NCI-H82 treated with DMSO at 0.1 percent for 48 hours (cell line): ENCODE results near the gene CYP4F12.
"Not testable (repeated sequence)": the region's sequence is repeated elsewhere in the genome, so short reads cannot be mapped to it uniquely, and the experiment has no call there.

Source experiments
- DNase-seq: peaks from one replicate; lab custom pipeline; 2025; ENCODE audit not compliant: unreplicated experiment; lab: John Stamatoyannopoulos, UW

The CYP4F12 gene

DNA sequence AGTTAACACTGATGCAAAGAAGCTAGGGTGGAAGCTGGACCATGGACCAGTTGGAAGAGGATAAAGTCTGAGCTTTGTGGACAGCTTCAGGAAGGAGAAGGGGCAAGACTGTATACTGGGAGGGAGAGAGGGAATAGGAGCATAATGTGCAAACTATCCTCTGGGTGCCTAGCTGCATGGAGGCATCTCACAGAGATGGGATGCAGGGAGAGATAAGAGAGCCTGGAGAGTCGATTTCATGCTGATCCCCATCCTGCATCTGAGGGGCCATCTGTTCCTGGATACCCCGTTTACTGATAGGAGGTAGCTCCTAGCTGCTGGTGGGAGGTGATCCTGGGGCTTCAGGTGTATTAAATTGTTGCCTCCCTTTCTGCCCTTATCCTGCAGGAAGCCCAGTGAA lies 23.4 kb upstream of the CYP4F12 start:
- no peak for DNase-seq

DNA sequence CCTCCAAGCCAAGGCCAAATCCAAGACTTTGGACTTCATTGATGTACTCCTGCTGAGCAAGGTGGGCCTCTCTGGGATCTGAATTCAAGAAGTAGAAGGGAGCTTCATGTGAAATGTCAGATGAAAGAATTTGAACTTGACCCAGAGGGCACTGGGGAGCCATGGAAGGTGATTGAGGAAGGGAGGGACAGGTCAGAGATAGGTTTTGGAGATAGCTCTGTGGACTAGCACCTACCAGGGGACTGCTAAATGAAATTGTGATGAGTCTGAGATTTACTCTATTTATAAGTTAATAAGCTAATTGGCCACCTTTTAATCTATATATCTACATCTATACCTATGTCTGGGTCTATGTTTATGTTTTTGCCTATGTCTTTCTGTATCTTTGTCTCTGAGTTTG lies 22.8 kb upstream of the CYP4F12 start:
- DNase-seq = not testable (repeated sequence)

DNA sequence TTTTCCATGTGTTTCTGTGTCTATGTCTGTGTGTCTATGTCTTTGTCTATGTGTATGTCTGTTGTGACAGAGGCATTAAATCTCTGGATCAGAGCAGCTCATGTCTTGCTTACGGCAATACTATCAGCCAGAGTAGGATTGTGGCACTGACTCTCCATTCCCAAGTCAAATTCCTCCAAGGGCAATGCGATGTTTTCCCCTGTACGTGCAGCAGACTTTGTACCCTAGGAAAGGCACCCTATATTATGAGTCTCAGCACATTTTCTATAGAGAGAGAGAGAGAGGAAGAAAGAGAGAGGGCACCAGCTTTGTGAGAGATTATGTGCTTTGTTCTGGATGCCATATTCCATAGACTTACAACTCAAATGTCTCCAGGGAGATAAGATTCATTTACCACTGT lies 21.1 kb upstream of the CYP4F12 start:
- DNase-seq = no peak

DNA sequence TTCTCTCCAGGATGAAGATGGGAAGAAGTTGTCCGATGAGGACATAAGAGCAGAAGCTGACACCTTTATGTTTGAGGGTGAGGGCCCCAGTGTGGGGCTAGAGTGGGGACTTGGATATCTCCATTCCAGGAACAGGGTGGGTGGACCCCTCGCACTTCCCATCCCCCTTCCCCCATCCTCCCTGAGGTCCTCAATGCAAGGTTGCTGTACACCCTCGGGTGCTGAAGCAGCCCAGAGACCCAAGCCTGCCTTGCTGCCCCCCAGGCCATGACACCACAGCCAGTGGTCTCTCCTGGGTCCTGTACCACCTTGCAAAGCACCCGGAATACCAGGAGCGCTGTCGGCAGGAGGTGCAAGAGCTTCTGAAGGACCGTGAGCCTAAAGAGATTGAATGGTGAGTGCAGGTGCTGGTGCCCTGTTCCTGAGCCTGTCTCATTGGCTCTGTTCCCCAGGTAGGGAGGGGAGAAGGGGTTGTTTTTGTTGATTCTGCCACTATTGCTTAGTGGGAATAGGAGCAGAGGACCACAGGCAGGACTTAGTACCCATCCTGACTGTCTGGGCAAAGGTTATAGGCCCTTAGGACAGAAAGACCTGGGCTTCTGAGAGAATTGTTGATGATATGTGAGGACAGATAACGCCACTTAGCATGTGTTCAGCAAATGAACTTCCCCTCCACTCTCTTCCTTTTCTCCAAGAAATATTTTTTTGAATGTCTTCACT lies 20.2 kb upstream of the CYP4F12 start:
- DNase-seq = no peak

DNA sequence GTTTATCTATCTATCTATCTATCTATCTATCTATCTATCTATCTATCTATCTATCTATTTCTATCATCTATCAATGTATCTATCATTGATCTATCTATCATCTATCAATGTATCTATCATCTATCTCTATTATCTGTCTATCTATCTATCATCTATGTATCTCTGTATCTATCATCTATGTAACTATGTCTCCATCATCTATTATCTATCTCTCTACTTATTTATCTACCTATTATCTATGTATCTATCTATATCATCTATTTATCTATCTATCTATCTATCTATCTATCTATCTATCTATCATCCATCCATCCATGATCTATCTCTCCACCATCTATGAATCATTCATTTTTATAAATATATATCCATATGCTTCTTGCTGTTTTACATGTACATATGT lies 16.4 kb upstream of the CYP4F12 start:
- DNase-seq = no peak

DNA sequence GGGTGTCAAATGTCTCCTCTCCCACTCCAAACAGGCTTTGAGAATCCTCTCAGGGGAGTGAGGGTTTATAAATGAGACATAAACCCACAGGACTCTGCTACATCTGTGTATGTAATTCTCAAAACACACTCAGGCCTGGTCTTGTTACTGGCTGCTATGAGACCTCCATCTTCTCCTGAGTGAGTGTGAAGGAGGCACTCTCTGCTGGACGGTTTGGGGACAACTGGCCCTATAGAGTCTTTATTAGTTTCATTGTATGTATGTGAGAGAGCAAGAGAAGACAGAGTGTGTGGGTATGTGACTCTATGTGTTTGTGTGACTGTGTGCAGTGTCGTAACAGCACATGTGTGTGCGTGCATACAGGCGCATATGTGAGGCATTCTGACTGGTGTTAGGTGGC lies 9.6 kb upstream of the CYP4F12 start:
- DNase-seq = no peak

DNA sequence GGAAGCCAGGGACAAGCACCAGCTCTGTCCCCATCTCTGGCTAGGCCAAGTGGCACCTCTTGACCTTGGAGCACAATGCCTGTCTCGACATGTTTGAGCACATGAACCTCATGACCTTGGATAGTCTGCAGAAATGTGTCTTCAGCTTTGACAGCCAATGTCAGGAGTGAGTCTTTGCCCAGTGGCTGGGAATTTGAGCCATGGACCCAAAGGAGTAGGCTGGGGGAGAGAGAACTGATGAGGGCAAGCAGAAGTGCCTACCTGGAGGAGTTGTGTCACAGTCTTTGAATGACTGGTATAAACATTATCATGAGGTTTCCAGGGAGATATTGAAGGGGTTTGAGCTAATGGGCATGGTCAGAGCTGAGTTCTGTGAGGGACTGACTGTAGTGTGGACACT lies 6.7 kb upstream of the CYP4F12 start:
- DNase-seq = no peak

DNA sequence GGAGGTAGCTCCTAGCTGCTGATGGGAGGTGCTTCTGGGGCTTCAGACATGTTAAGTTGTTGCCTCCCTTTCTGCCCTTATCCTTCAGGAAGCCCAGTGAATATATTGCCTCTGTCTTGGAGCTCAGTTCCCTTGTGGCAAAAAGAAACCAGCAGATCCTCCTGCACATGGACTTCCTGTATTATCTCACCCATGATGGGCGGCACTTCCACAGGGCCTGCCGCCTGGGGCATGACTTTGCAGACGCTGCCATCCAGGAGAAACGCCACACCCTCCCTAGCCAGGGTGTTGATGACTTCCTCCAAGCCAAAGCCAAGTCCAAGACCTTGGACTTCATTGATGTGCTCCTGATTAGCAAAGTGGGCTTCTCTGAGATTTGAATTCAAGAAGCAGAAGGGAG lies 6.0 kb upstream of the CYP4F12 start:
- DNase-seq = no peak

DNA sequence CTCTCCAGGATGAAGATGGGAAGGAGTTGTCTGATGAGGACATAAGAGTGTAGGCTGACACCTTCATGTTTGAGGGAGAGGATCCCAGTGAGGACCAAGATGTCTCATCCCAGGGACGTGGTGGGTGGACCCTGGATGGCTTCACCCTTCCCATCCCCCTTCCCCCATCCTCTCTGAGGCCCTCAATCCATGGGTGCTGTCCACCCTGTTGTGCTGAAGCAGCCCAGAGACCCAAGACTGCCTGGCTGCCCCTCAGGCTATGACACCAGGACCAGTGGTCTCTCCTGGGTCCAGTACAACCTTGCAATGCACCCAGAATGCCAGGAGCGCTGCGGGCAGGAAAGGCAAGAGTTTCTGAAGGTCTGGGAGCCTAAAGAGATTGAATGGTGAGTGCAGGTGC lies 3.4 kb upstream of the CYP4F12 start:
- DNase-seq = no peak

DNA sequence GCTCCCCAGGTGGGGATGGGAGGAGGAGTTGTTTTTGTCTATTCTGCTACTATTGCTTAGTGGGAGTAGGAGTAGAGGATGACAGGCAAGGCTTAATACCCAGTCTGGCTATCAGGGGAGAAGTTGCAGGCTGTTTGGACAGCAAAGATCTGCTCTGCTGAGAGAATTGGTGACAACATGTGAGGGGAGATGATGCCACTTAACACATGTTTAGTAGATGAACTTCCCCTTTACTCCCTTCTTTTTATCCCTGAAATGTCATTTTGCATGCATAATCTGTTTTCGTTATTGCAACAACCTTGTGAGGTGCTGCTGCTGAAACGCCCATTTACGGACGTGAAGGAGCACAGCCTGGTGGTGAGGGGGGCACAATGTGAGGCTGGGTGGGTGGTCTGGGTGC lies 3.0 kb upstream of the CYP4F12 start:
- DNase-seq = no peak

DNA sequence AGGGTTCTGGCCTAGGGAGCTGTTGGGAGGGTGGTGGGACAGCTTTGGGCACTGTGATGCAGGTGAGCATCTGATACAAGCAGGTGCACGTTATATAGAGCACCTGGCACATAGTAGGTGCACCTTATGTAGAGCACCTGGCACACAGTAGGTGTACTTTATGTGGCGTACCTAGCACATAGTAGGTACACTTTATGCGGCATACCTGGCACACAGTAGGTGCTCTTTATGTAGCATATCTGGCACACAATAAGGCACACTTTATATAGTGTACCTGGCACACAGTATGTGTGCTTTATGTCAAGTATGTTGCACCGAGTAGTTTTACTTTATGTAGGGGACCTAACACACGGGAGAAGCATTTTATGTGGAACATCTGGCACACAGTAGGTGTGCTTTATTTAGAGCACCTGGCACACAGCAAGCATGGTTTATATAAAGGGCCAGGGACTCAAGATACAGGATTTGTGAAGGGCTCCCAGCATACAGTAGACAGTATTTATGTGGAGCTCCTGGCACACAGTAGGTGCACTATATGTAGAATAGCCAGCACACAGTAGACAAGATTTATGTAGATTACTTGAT lies 1.6 kb upstream of the CYP4F12 start:
- no peak for DNase-seq

DNA sequence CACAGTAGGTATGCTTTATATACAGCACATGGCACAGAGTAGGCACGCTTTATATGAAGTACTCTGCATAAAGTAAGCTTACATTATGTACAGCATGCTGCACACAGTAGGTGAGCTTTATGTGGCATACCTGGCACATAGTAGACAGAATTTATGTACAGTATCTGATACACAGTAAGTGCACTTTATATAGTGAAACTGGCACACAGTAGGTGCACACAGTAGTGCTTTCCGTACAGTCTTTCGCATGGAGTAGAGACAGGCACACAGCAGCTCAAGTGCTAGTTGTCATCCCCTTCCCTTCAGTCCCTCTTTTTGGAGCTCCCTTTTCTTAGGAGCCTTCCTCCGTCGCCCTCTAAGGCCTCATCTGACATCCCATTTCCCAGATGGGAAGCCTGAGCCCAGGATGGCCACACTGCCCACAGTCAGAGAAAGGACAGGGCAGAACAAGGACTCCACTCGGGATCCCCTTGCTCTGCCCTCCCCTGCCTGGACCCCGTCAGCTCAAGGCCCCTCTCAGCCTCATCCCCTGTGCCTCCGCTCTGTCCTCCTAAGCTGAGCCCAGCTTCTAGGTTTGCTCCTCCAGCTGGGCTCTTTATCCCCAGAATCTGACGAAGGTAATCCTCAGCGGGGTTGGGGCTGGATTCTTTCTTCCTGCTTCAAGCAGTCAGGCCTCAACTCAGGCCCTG lies 852 bp upstream of the CYP4F12 start:
- no peak for DNase-seq

DNA sequence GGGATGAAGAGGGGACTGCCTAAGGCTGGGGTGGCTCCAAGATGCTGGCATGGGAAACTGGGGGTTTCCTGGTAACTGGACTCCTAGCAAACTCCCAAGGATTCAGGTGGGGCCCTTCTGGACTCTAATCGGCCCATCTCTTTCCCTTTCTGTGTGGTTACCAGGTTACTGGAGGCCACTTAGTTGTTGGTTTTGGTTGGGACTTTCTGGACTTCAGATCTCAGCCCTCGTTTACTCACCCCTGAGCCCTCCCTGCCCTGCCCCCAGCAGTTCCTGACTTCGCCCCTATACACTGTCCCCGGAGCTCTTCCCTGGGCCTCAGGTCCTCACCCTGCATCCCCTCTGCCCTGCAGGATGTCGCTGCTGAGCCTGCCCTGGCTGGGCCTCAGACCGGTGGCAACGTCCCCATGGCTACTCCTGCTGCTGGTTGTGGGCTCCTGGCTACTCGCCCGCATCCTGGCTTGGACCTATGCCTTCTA lies 328 bp downstream of the CYP4F12 start:
- no peak for DNase-seq

DNA sequence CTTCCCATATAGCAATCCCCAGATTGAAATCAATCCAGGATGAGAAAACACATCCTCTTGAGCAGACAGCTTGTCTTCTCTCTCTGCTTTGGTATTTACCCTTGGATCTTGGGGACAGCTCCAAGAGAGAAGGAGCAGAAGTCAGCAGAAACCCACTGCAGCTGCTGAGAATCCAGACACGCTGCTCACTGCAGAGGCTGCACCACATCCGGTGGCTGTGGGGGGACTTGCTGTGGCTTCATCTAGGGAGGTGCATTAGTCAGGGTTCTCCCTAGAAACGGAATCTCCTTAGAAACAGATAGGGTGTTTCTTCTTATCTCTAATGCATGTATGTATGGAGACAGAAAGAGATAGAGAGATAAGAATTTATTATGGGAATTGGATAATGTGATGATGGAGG lies 2.7 kb downstream of the CYP4F12 start:
- no peak for DNase-seq

DNA sequence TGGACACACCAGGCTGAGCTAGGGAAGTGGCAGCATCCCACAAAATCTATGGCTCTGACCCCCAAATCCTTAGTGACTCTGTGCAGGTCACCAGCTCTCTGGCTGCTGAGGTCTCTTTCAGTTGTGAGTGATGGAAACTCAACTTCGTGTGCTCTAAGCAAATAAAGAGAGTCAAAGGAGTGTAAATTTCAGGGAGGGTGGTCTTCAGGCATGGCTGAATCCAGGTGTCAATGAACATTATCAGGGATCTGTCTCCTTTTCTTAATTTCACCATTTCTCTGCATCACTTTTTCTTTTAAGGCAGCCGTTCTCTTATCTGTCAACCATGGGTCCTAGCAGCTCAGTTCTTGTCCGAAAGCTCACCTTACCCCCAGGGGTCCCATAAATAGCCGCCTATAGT lies 6.2 kb downstream of the CYP4F12 start:
- no peak for DNase-seq

DNA sequence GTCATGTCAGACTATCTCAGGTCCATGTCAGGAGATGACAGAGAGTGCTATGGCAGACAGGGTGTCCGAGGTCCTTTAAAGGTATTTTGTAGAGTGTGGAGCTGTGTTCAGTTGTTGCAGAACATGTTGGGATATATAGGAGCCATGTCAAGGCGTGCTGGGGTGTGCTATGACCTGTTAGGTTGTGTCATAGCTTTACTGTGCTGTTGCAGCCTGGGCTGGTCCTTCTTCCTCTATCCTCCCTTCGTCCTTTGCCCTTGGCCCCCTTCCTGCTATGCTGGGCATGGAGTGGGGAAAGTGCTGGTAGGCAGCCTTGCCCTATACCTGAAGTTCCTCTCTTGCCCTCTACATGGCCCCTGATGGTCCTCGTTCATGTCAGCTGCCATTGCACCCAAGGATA lies 7.0 kb downstream of the CYP4F12 start:
- not testable (repeated sequence) for DNase-seq

DNA sequence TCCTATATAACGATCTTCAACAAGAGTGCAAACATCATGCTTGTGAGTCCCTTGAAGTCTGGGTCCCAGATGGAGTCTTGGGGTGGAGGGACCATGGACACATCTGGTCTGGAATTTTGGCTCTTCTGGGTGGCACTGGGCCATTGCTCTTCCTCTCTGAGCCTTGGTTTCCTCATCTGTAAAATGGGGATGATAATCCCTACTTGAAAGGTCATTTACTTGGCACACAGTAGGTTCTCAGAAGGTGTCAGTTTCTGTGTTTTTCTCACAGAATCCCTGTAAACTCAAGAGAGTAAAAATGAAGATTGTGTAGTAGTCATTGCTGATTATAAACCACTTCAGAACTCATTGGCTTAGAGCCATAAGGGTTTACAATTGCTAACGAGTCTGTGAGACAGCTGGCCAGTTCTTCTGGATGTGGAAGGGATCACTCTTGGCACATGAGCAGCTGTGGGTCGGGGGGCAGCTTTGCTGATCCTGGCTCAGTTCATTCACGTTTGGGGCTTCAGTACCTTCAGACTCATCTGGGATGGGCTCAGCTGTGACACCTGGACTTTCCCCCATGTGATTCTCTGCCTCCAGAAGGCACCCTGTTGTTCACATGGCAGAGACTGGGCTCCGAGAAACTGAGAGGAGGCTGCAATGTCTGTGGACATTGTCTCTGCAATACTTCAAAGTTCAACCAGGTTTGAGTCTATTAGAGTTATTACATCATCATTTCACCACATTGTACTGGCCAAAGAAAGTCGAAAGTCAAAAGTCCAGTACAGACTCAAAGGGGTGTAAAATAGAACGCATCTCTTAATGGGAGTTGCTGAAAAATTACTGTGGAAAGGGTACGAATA lies 7.8 kb downstream of the CYP4F12 start:
- no peak for DNase-seq

DNA sequence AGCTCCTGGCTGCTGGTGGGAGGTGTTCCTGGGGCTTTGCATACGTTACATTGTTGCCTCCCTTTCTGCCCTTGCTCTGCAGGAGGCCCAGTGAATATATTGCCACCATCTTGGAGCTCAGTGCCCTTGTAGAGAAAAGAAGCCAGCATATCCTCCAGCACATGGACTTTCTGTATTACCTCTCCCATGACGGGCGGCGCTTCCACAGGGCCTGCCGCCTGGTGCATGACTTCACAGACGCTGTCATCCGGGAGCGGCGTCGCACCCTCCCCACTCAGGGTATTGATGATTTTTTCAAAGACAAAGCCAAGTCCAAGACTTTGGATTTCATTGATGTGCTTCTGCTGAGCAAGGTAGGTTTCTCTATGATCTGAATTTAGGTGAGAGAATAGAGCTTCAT lies 10.5 kb downstream of the CYP4F12 start:
- no peak for DNase-seq

DNA sequence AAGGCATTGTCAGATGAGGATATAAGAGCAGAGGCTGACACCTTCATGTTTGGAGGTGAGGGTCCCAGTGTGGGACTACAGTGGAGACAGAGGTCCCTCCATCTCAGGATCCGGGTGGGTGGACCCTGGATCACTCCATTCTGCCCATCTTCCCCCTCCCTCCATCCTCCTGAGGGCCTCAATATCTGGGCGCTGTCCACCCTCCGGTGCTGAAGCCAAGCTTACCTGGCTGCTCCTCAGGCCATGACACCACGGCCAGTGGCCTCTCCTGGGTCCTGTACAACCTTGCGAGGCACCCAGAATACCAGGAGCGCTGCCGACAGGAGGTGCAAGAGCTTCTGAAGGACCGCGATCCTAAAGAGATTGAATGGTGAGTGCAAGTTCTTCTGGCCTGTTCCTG lies 11.9 kb downstream of the CYP4F12 start:
- no peak for DNase-seq

DNA sequence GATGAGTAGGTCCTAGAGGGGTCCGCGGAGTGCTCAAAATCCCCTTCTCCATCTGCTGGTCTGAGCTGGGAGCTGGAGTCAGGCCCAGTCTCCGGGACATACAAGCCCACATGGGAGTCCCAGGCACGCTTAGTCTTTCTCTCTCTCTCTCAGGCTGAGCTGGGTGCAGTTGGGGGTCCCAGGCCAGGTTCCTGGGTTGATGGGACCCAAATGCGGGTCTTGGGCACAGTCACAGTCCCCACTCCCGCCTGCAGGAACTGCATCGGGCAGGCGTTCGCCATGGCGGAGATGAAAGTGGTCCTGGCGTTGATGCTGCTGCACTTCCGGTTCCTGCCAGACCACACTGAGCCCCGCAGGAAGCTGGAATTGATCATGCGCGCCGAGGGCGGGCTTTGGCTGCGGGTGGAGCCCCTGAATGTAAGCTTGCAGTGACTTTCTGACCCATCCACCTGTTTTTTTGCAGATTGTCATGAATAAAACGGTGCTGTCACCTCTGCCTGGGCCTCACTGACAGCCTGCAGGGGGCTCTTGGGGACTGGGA lies 23.8 kb downstream of the CYP4F12 start:
- no peak for DNase-seq
